RWPE2 (cell line): Measurements from ENCODE around the gene KSR1.
"Not testable (repeated sequence)": the region's sequence is repeated elsewhere in the genome, so short reads cannot be mapped to it uniquely, and the experiment has no call there.

ENCODE experiments used
- ATAC-seq: fragments of 200-7000 bp; cut with Tn5 transposase; 3 replicates; pipeline ENCODE4 v1.9.1; 2021; ENCODE audit warnings: low read depth
- DNase-seq: peaks from one replicate; pipeline ENCODE4 v3.0.0-alpha.2; 2020; ENCODE audit warnings: low spot score
- H3K27ac ChIP-seq: fragments of 450-650 bp; 2 replicates; pipeline ENCODE4 v1.5.1; 2017; ENCODE audit warnings: mild to moderate bottlenecking; ENCODE audit not compliant: poor library complexity, severe bottlenecking
- H3K27me3 ChIP-seq: fragments of 250-450 bp; sonication (Bioruptor Pico); 2 replicates; pipeline ENCODE4 v1.5.1; 2021; ENCODE audit warnings: mild to moderate bottlenecking, moderate library complexity; ENCODE audit not compliant: insufficient read depth, poor library complexity, severe bottlenecking
- H3K36me3 ChIP-seq: fragments of 250-450 bp; sonication (Bioruptor Pico); 2 replicates; pipeline ENCODE4 v1.5.1; 2020; ENCODE audit warnings: low read depth, mild to moderate bottlenecking, moderate library complexity
- H3K4me1 ChIP-seq: fragments of 250-450 bp; sonication (Bioruptor Pico); 2 replicates; pipeline ENCODE4 v1.5.1; 2021; ENCODE audit warnings: mild to moderate bottlenecking, moderate library complexity; ENCODE audit not compliant: insufficient read depth, poor library complexity, severe bottlenecking
- H3K4me3 ChIP-seq: fragments of 250-450 bp; sonication (Bioruptor Pico); 2 replicates; pipeline ENCODE4 v1.5.1; 2021; ENCODE audit warnings: mild to moderate bottlenecking, moderate library complexity; ENCODE audit not compliant: severe bottlenecking
- H3K9me3 ChIP-seq: fragments of 250-450 bp; sonication (Bioruptor Pico); 2 replicates; pipeline ENCODE4 v1.5.1; 2021; ENCODE audit warnings: mild to moderate bottlenecking, moderate library complexity; ENCODE audit not compliant: severe bottlenecking
- TF ChIP-seq, protein P1 (sequence below): fragments of 450-650 bp; IDR thresholded peaks from one replicate; pipeline ENCODE4 v1.5.1; 2017; ENCODE audit warnings: mild to moderate bottlenecking, moderate library complexity; ENCODE audit not compliant: poor library complexity, severe bottlenecking

Gene KSR1

DNA sequence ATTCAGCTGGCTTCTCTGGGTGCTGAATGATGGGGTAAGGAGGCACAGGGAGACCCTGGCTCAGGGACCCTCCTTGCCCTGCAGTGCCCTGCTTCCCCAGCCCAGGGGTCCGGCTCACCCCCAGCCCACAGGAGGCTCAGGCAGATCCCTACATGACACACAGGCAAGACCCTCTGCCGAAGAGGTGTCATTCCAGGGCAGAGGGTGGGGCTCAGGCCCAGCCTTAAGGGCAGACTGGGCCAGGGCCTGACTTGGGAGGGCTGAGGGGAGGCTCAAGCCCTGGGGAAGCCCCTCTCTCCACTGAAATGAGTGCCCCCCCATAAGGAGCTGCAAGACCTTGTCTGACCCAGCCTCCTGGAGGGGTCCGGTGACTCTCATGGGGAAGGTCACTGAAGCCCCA lies 30.3 kb upstream of the KSR1 start:
- H3K27ac ChIP-seq: no peak overlapping the region
- H3K36me3 ChIP-seq: no peaks in the 10 kb centered on the region
- no peak overlapping the region for H3K4me3 ChIP-seq
- H3K9me3 ChIP-seq: no peaks in the 10 kb centered on the region
- DNase-seq (no peak), ATAC-seq (no peak)
- H3K27me3 ChIP-seq: no peaks in the 10 kb centered on the region
- no peaks in the 10 kb centered on the region for H3K4me1 ChIP-seq
- TF ChIP-seq, protein P1, sequence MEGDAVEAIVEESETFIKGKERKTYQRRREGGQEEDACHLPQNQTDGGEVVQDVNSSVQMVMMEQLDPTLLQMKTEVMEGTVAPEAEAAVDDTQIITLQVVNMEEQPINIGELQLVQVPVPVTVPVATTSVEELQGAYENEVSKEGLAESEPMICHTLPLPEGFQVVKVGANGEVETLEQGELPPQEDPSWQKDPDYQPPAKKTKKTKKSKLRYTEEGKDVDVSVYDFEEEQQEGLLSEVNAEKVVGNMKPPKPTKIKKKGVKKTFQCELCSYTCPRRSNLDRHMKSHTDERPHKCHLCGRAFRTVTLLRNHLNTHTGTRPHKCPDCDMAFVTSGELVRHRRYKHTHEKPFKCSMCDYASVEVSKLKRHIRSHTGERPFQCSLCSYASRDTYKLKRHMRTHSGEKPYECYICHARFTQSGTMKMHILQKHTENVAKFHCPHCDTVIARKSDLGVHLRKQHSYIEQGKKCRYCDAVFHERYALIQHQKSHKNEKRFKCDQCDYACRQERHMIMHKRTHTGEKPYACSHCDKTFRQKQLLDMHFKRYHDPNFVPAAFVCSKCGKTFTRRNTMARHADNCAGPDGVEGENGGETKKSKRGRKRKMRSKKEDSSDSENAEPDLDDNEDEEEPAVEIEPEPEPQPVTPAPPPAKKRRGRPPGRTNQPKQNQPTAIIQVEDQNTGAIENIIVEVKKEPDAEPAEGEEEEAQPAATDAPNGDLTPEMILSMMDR: no peak

DNA sequence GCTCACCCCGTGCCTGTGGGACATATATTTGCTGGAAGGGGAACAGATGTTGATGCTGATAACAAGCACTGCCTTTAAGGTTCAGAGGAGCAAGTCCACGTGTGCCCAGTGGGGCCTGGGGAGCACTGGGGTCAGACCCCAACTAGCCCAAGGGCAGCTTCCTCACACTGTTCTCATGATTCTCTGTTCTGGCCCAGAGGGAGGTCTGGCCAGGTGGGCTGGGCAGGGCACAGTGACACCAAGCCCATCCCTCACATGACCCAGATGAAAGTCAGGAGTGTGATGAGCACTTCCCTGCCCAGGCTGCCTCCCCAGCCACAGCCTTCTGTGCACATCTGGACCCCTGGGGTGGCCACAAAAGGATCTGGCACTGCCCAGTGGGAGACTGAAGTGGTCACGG lies 29.8 kb upstream of the KSR1 start:
- H3K27ac ChIP-seq, ATAC-seq, H3K27me3 ChIP-seq, H3K4me1 ChIP-seq, H3K36me3 ChIP-seq, H3K9me3 ChIP-seq, DNase-seq, H3K4me3 ChIP-seq: not testable (repeated sequence)

DNA sequence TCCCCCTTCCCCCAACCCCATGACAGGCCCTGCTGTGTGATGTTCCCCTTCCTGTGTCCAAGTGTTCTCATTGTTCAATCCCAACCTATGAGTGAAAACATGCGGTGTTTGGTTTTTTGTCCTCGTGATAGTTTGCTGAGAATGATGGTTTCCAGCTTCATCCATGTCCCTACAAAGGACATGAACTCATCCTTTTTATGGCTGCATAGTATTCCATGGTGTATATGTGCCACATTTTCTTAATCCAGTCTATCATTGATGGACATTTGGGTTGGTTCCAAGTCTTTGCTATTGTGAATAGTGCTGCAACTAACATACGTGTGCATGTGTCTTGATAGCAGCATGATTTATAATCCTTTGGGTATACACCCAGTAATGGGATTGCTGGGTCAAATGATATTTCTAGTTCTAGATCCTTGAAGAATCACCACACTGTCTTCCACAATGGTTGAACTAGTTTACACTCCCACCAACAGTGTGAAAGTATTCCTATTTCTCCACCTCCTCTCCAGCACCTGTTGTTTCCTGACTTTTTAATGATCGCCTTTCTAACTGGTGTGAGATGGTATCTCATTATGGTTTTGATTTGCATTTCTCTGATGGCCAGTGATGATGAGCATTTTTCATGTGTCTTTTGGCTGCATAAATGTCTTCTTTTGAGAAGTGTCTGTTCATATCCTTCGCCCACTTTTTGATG lies 28.9 kb upstream of the KSR1 start:
- ATAC-seq, DNase-seq, H3K9me3 ChIP-seq, H3K27me3 ChIP-seq, H3K4me1 ChIP-seq, H3K27ac ChIP-seq, H3K4me3 ChIP-seq, H3K36me3 ChIP-seq: not testable (repeated sequence)

DNA sequence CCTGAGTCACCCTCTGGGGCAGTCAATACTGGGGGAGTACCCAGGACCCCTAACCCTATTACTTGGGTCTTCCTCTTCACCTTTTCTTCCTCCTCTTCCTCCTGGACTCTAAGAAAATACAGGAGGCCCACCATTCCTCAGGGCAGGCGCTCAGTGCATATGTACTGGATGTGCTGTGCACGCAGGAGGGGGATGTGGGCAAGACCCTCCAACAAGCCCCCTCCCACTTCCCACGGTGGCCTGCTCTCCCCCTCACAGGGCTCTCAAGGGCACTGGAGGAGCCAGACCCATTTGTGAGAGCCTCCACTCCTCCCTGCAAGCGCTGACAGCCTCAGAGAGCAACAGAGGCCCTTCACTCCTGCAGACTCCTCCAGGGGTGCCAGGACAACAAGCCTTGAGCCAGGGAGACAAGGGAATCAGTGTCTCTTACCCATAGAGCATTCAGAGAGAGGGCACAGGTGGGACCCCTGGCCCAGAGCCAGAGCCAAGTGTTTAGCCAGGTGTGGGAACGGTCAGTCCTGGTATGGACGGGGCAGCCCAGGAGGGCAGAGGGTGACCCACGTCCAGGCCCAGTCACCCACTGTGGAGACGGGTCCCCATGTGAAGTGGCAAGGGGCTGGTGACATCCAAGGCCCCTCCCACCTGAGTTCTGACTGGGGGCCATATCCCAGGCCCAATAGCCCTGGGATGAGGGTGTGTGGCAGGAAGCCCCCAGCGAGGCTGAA lies 27.3 kb upstream of the KSR1 start:
- H3K27me3 ChIP-seq: no peaks in the 10 kb centered on the region
- H3K27ac ChIP-seq: no peak overlapping the region
- H3K4me1 ChIP-seq: peaks cover 6% of the 10 kb centered on the region
- TF ChIP-seq, protein P1: no peak
- ATAC-seq: no peak
- H3K9me3 ChIP-seq: no peaks in the 10 kb centered on the region
- no peaks in the 10 kb centered on the region for H3K36me3 ChIP-seq
- no peak overlapping the region for H3K4me3 ChIP-seq
- no peak for DNase-seq

DNA sequence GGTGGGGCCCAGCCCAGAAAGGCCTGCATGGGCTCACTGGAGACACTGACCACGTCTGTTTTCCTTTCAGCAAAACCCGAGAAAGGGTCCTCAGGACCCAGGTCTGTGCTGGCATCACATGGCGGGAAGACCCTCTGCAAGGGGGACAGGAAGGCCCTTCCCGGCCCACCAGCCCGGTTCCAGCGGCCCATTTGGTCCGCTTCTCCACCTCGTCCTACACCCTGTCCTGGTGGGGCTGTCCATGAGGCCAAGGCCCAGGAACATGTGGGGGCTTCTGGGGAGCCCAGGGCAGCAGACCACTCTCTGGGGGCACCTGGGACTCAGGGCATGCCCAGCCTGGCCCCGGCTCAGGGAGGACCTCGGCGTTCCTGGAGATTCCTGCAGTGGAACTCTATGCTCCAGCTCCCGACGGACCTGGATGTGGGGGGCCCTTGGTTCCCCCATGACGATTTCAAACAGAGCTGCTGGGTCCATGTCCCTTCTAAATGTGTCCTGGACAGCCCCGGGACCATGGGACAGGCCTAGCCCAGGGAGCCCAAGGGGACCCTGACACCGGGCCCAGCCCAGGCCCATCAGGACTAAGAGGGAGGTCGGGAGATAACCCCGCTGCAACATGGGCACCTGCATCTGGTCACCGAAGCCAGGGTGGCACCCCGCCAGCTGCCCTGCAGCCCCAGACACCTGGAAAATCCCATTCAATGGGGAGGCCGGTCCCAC lies 26.4 kb upstream of the KSR1 start:
- Histone ChIP-seq H3K36me3 (no peaks in the 10 kb centered on the region), H3K9me3 (no peaks in the 10 kb centered on the region), H3K4me3 (no peak overlapping the region), H3K4me1 (peaks cover 6% of the 10 kb centered on the region), H3K27me3 (no peaks in the 10 kb centered on the region), H3K27ac (no peak overlapping the region)
- ATAC-seq (no peak), DNase-seq (no peak)
- TF ChIP-seq, protein P1: no peak
